ENCODE data around the gene LOXHD1. TPM values are rescaled to one million over a fixed set of nuclear protein-coding genes. Genes with fewer than 3 reads are reported as not detected.

LOXHD1 gene
- total RNA-seq, 1 experiment from 2014 or later = not detected

GRCh38 chr18:46474487-46475389 lies 182.3 kb downstream of the LOXHD1 start:
- Mint-ChIP-seq H3K4me3 (ENCODE audit: unreplicated experiment) (no peak overlapping the region), H3K9me3 (ENCODE audit: unreplicated experiment) (no peaks in the 10 kb centered on the region), H3K27me3 (ENCODE audit: insufficient read depth, unreplicated experiment) (peaks cover 9% of the 10 kb centered on the region), H3K4me1 (ENCODE audit: low read depth, unreplicated experiment) (no peaks in the 10 kb centered on the region), H3K36me3 (ENCODE audit: insufficient read depth, unreplicated experiment) (no peaks in the 10 kb centered on the region), H3K27ac (ENCODE audit: unreplicated experiment) (no peak overlapping the region)
- Histone ChIP-seq H3K27me3 (replicated peaks; ENCODE audit: control insufficient read depth, insufficient read depth, low read length) (no peaks in the 10 kb centered on the region), H3K36me3 (ENCODE audit: control insufficient read depth, insufficient read depth, low read length) (no peaks in the 10 kb centered on the region), H3K9me3 (no peaks in the 10 kb centered on the region), H3K4me1 (no peaks in the 10 kb centered on the region), H3K4me3 (ENCODE audit: low read depth, low read length) (no peak overlapping the region)
- intact Hi-C loops (cut with micrococcal nuclease; ENCODE audit: unreplicated experiment) = no loop called here
- BruUV-seq (replicated peaks) = no TSS peak
- no peak for DNase-seq
- POLR2A ChIA-PET = no interaction called here
- CTCF ChIA-PET = interaction anchor here (0.7 kb wide), 1 partner anchor 51 kb away, joined by 3 read pairs; no protein-coding TSS in a partner anchor
- TF ChIP-seq CTCF (IDR thresholded peaks at IDR 0.05; ENCODE audit: insufficient read depth in 1 of 2, low read depth in 1 of 2, low read length in 1 of 2, severe bottlenecking in 1 of 2, unreplicated experiment in 1 of 2) = no peak

GRCh38 chr18:46471809-46472498 lies 185.1 kb downstream of the LOXHD1 start:
- H3K4me1 ChIP-seq = no peaks in the 10 kb centered on the region
- DNase-seq = no peak
- H3K27me3 ChIP-seq (replicated peaks; ENCODE audit: control insufficient read depth, insufficient read depth, low read length) = no peaks in the 10 kb centered on the region
- Mint-ChIP-seq H3K27me3 (ENCODE audit: insufficient read depth, unreplicated experiment) (peaks cover 8% of the 10 kb centered on the region), H3K4me3 (ENCODE audit: unreplicated experiment) (no peak overlapping the region), H3K36me3 (ENCODE audit: insufficient read depth, unreplicated experiment) (no peaks in the 10 kb centered on the region), H3K27ac (ENCODE audit: unreplicated experiment) (no peak overlapping the region), H3K9me3 (ENCODE audit: unreplicated experiment) (no peaks in the 10 kb centered on the region), H3K4me1 (ENCODE audit: low read depth, unreplicated experiment) (no peaks in the 10 kb centered on the region)
- no peak for TF ChIP-seq CTCF (IDR thresholded peaks at IDR 0.05; ENCODE audit: insufficient read depth in 1 of 2, low read depth in 1 of 2, low read length in 1 of 2, severe bottlenecking in 1 of 2, unreplicated experiment in 1 of 2)
- intact Hi-C loops (cut with micrococcal nuclease; ENCODE audit: unreplicated experiment) = no loop called here
- BruUV-seq (replicated peaks) = no TSS peak
- no peaks in the 10 kb centered on the region for H3K36me3 ChIP-seq (ENCODE audit: control insufficient read depth, insufficient read depth, low read length)
- POLR2A ChIA-PET = no interaction called here
- H3K9me3 ChIP-seq = no peaks in the 10 kb centered on the region
- CTCF ChIA-PET = no interaction called here
- H3K4me3 ChIP-seq (ENCODE audit: low read depth, low read length) = no peak overlapping the region

GRCh38 chr18:46470714-46471113 lies 186.3 kb downstream of the LOXHD1 start:
- Mint-ChIP-seq H3K9me3 (ENCODE audit: unreplicated experiment) (no peaks in the 10 kb centered on the region), H3K27ac (ENCODE audit: unreplicated experiment) (no peak overlapping the region), H3K4me3 (ENCODE audit: unreplicated experiment) (no peak overlapping the region), H3K4me1 (ENCODE audit: low read depth, unreplicated experiment) (no peaks in the 10 kb centered on the region), H3K36me3 (ENCODE audit: insufficient read depth, unreplicated experiment) (no peaks in the 10 kb centered on the region), H3K27me3 (ENCODE audit: insufficient read depth, unreplicated experiment) (peaks cover 8% of the 10 kb centered on the region)
- Histone ChIP-seq H3K36me3 (ENCODE audit: control insufficient read depth, insufficient read depth, low read length) (no peaks in the 10 kb centered on the region), H3K27me3 (replicated peaks; ENCODE audit: control insufficient read depth, insufficient read depth, low read length) (no peaks in the 10 kb centered on the region), H3K4me3 (ENCODE audit: low read depth, low read length) (no peak overlapping the region), H3K4me1 (no peaks in the 10 kb centered on the region), H3K9me3 (no peaks in the 10 kb centered on the region)
- intact Hi-C loops (cut with micrococcal nuclease; ENCODE audit: unreplicated experiment) = no loop called here
- no peak for TF ChIP-seq CTCF (IDR thresholded peaks at IDR 0.05; ENCODE audit: insufficient read depth in 1 of 2, low read depth in 1 of 2, low read length in 1 of 2, severe bottlenecking in 1 of 2, unreplicated experiment in 1 of 2)
- ChIA-PET POLR2A (no interaction called here), CTCF (no interaction called here)
- DNase-seq = no peak
- no TSS peak for BruUV-seq (replicated peaks)

All from Caco-2 (cell line).